Endothelial cell of hepatic sinusoid (primary cell): ENCODE measurements around the gene TAF1.
"Not testable (repeated sequence)": the region's sequence is repeated elsewhere in the genome, so short reads cannot be mapped to it uniquely, and the experiment has no call there.

Experiments
- in situ Hi-C: cut with HindIII; loops from 2 replicates; pipeline ENCODE4 v1.10.0; 2017; ENCODE audit warnings: low sequenced_read_pairs

The TAF1 gene

GRCh38 chrX:71365875-71366673 is at the start of gene TAF1:
TSS of gene TAF1 (plus strand) at chrX:71366357. CDS start at chrX:71366375, 18 bp downstream.
- in situ Hi-C loops, result no loop called here

GRCh38 chrX:71316959-71317358 is 49.2 kb upstream of the TAF1 start:
- in situ Hi-C loops, result not testable (repeated sequence)

GRCh38 chrX:71320126-71320525 is 46.0 kb upstream of the TAF1 start:
- in situ Hi-C loops, result loop anchor here (5.0 kb wide), 1 partner anchor 72 kb away; no protein-coding TSS in a partner anchor

GRCh38 chrX:71321731-71322130 is 44.4 kb upstream of the TAF1 start:
- in situ Hi-C loops, result loop anchor here (5.0 kb wide), 1 partner anchor 71 kb away; no protein-coding TSS in a partner anchor

- in situ Hi-C loops, result loop anchor here (5.0 kb wide), 1 partner anchor 68 kb away; no protein-coding TSS in a partner anchor
Measured at GRCh38 chrX:71324452-71324851, 41.7 kb upstream of the TAF1 start.

GRCh38 chrX:71326394-71326793 is 39.8 kb upstream of the TAF1 start:
- in situ Hi-C loops, result no loop called here

- in situ Hi-C loops, result not testable (repeated sequence)
Measured at GRCh38 chrX:71349151-71349665, 16.9 kb upstream of the TAF1 start.

- in situ Hi-C loops, result not testable (repeated sequence)
Measured at GRCh38 chrX:71349867-71350266, 16.3 kb upstream of the TAF1 start.

- in situ Hi-C loops, result not testable (repeated sequence)
Measured at GRCh38 chrX:71352439-71352838, 13.7 kb upstream of the TAF1 start.

GRCh38 chrX:71364221-71364620 is 1.9 kb upstream of the TAF1 start:
- in situ Hi-C loops, result no loop called here

- in situ Hi-C loops, result no loop called here
Measured at GRCh38 chrX:71365356-71365874, 742 bp upstream of the TAF1 start.

- in situ Hi-C loops, result no loop called here
Measured at GRCh38 chrX:71366674-71367256, 608 bp downstream of the TAF1 start.

- in situ Hi-C loops, result no loop called here
Measured at GRCh38 chrX:71367396-71367795, 1.2 kb downstream of the TAF1 start.

- in situ Hi-C loops, result no loop called here
Measured at GRCh38 chrX:71372388-71372787, 6.2 kb downstream of the TAF1 start.

GRCh38 chrX:71378732-71379131 is 12.6 kb downstream of the TAF1 start:
- in situ Hi-C loops, result no loop called here

- in situ Hi-C loops, result loop anchor here (5.0 kb wide), 1 partner anchor 69 kb away; no protein-coding TSS in a partner anchor
Measured at GRCh38 chrX:71391725-71392124, 25.6 kb downstream of the TAF1 start.

- in situ Hi-C loops, result loop anchor here (5.0 kb wide), 1 partner anchor 72 kb away; no protein-coding TSS in a partner anchor
Measured at GRCh38 chrX:71393919-71394318, 27.8 kb downstream of the TAF1 start.

GRCh38 chrX:71396576-71396975 is 30.4 kb downstream of the TAF1 start:
- in situ Hi-C loops, result loop anchor here (5.0 kb wide), 1 partner anchor 61 kb away; no protein-coding TSS in a partner anchor

GRCh38 chrX:71400710-71401109 is 34.6 kb downstream of the TAF1 start:
- in situ Hi-C loops, result no loop called here

- in situ Hi-C loops, result not testable (repeated sequence)
Measured at GRCh38 chrX:71416260-71416659, 50.1 kb downstream of the TAF1 start.

- in situ Hi-C loops, result no loop called here
Measured at GRCh38 chrX:71420686-71421085, 54.5 kb downstream of the TAF1 start.
